H9 (cell line): Measurements from ENCODE around the gene SSX2IP. TPM values are rescaled to one million over a fixed set of nuclear protein-coding genes. Genes with fewer than 3 reads are reported as not detected.

ENCODE experiments used
- DNase-seq: peaks from one replicate; pipeline ENCODE4 v3.0.0-alpha.2; 2017
- H2AFZ ChIP-seq: one replicate; pipeline ENCODE4 v1.6.1; 2013; ENCODE audit warnings: mild to moderate bottlenecking, low read length, control low read depth, moderate library complexity
- H2AK5ac ChIP-seq: 2 replicates; pipeline ENCODE4 v1.6.1; 2013; ENCODE audit warnings: low read length, control low read depth, mixed read lengths; ENCODE audit not compliant: insufficient read length
- H2BK120ac ChIP-seq: one replicate; pipeline ENCODE4 v1.6.1; 2013; ENCODE audit warnings: low read depth, mild to moderate bottlenecking, low read length, control low read depth, inconsistent platforms; ENCODE audit not compliant: poor library complexity, severe bottlenecking
- H2BK12ac ChIP-seq: 2 replicates; pipeline ENCODE4 v1.6.1; 2013; ENCODE audit warnings: low read length, control low read depth, mixed read lengths, low read depth; ENCODE audit not compliant: insufficient read length
- H2BK15ac ChIP-seq: 2 replicates; pipeline ENCODE4 v1.6.1; 2013; ENCODE audit warnings: low read depth, low read length, control low read depth
- H2BK20ac ChIP-seq: one replicate; pipeline ENCODE4 v1.6.1; 2013; ENCODE audit warnings: low read depth, mild to moderate bottlenecking, low read length, control low read depth, inconsistent platforms; ENCODE audit not compliant: poor library complexity, severe bottlenecking
- H2BK5ac ChIP-seq: 2 replicates; pipeline ENCODE4 v1.6.1; 2013; ENCODE audit warnings: low read length, control low read depth, mixed read lengths; ENCODE audit not compliant: insufficient read length
- H3K14ac ChIP-seq: 2 replicates; pipeline ENCODE4 v1.6.1; 2013; ENCODE audit warnings: low read length, control low read depth; ENCODE audit not compliant: insufficient read depth
- H3K18ac ChIP-seq: 2 replicates; pipeline ENCODE4 v1.6.1; 2013; ENCODE audit warnings: low read depth, mild to moderate bottlenecking, mixed read lengths, low read length, control low read depth; ENCODE audit not compliant: insufficient read length
- H3K23ac ChIP-seq: 2 replicates; pipeline ENCODE4 v1.6.1; 2013; ENCODE audit warnings: low read length, control low read depth, mixed read lengths, low read depth; ENCODE audit not compliant: insufficient read length
- H3K23me2 ChIP-seq: 2 replicates; pipeline ENCODE4 v1.6.1; 2013; ENCODE audit warnings: low read depth, mild to moderate bottlenecking, mixed read lengths, low read length, control low read depth; ENCODE audit not compliant: insufficient read length, poor library complexity, severe bottlenecking
- H3K27ac ChIP-seq: 2 replicates; pipeline ENCODE4 v1.5.1; 2013; ENCODE audit warnings: low read length, control low read depth, mixed read lengths, low read depth; ENCODE audit not compliant: insufficient read length
- H3K27me3 ChIP-seq: 2 replicates; pipeline ENCODE4 v1.6.1; 2013; ENCODE audit warnings: low read length, control low read depth, inconsistent platforms; ENCODE audit not compliant: insufficient read depth
- H3K4ac ChIP-seq: 2 replicates; pipeline ENCODE4 v1.6.1; 2013; ENCODE audit warnings: low read depth, mild to moderate bottlenecking, control low read depth, inconsistent platforms, low read length, moderate library complexity
- H3K4me1 ChIP-seq: 2 replicates; pipeline ENCODE4 v1.6.1; 2013; ENCODE audit warnings: low read length, control low read depth, inconsistent platforms; ENCODE audit not compliant: insufficient read depth
- H3K4me2 ChIP-seq: 2 replicates; pipeline ENCODE4 v1.6.1; 2013; ENCODE audit warnings: low read length, control low read depth, mixed read lengths; ENCODE audit not compliant: insufficient read length, insufficient read depth
- H3K56ac ChIP-seq: 2 replicates; pipeline ENCODE4 v1.6.1; 2013; ENCODE audit warnings: low read depth, mild to moderate bottlenecking, mixed read lengths, low read length, control low read depth; ENCODE audit not compliant: insufficient read length
- H3K79me1 ChIP-seq: 2 replicates; pipeline ENCODE4 v1.6.1; 2013; ENCODE audit warnings: low read depth, mild to moderate bottlenecking, moderate library complexity, low read length, control low read depth, inconsistent platforms; ENCODE audit not compliant: insufficient read depth, poor library complexity, severe bottlenecking
- H3K79me2 ChIP-seq: 2 replicates; pipeline ENCODE4 v1.6.1; 2013; ENCODE audit warnings: low read length, control low read depth, inconsistent platforms; ENCODE audit not compliant: insufficient read depth
- H3K9ac ChIP-seq: 2 replicates; pipeline ENCODE4 v1.6.1; 2013; ENCODE audit warnings: low read length, control low read depth, mixed read lengths; ENCODE audit not compliant: insufficient read length; ENCODE audit errors: extremely low read depth
- H3K9me3 ChIP-seq: one replicate; pipeline ENCODE4 v1.6.1; 2013; ENCODE audit warnings: low read depth, low read length, inconsistent platforms; ENCODE audit not compliant: control insufficient read depth
- H3T11ph ChIP-seq: one replicate; pipeline ENCODE4 v1.6.1; 2013; ENCODE audit warnings: mild to moderate bottlenecking, low read length, control low read depth, inconsistent platforms
- H4K20me1 ChIP-seq: one replicate; pipeline ENCODE4 v1.6.1; 2013; ENCODE audit not compliant: control insufficient read depth, insufficient read length, insufficient read depth
- H4K5ac ChIP-seq: 2 replicates; pipeline ENCODE4 v1.6.1; 2013; ENCODE audit warnings: low read depth, mild to moderate bottlenecking, mixed read lengths, low read length, control low read depth; ENCODE audit not compliant: insufficient read length
- H4K8ac ChIP-seq: replicated peaks from 2 replicates; pipeline ENCODE4 v1.6.1; 2013; ENCODE audit warnings: low read length, control low read depth, mixed read lengths, low read depth; ENCODE audit not compliant: insufficient read length
- H4K91ac ChIP-seq: 2 replicates; pipeline ENCODE4 v1.6.1; 2013; ENCODE audit warnings: low read depth, mild to moderate bottlenecking, moderate library complexity, mixed read lengths, low read length, control low read depth; ENCODE audit not compliant: insufficient read length
- H3K27ac Mint-ChIP-seq, 3 experiments: 2 replicates in 2 of 3; 3 replicates in 1 of 3; pipeline ENCODE4 v1.8.0; 2020 to 2021; ENCODE audit warnings: mixed read lengths in 3 of 3, mild to moderate bottlenecking in 1 of 3, moderate library complexity in 1 of 3
- H3K27me3 Mint-ChIP-seq: 2 replicates; pipeline ENCODE4 v1.8.0; 2021; ENCODE audit warnings: low read depth, mild to moderate bottlenecking, moderate library complexity, mixed read lengths
- H3K36me3 Mint-ChIP-seq, 3 experiments: 2 replicates in 2 of 3; 3 replicates in 1 of 3; pipeline ENCODE4 v1.8.0; 2020 to 2021; ENCODE audit warnings: low read depth in 3 of 3, mixed read lengths in 3 of 3; ENCODE audit not compliant: insufficient read depth in 1 of 3
- H3K4me1 Mint-ChIP-seq, 2 experiments: 2 replicates each; pipeline ENCODE4 v1.8.0; 2020; ENCODE audit warnings: mixed read lengths in 2 of 2
- H3K4me3 Mint-ChIP-seq, 2 experiments: 2 replicates in 1 of 2; 3 replicates in 1 of 2; pipeline ENCODE4 v1.8.0; 2020 to 2021; ENCODE audit warnings: mild to moderate bottlenecking in 2 of 2, mixed read lengths in 2 of 2, moderate library complexity in 1 of 2
- H3K9me3 Mint-ChIP-seq, 2 experiments: 2 replicates in 1 of 2; 3 replicates in 1 of 2; pipeline ENCODE4 v1.8.0; 2020; ENCODE audit warnings: mild to moderate bottlenecking in 2 of 2, mixed read lengths in 2 of 2, moderate library complexity in 1 of 2
- CTCF ChIP-seq: fragments of 200-600 bp; sonication (generic); conservative IDR thresholded peaks from 3 replicates; pipeline ENCODE4 v1.8.0; 2021; ENCODE audit warnings: antibody characterized with exemption, mild to moderate bottlenecking
- WGBS: extraction: QIAGEN DNeasy Blood & Tissue Kit; methylation state at CpG from one replicate; pipeline ENCODE4 v1.1.7; 2013; ENCODE audit warnings: missing lambda C conversion rate, low lambda C conversion rate, mixed read lengths; ENCODE audit not compliant: insufficient read length; ENCODE audit errors: extremely low coverage; 5-methylcytosine and 5-hydroxymethylcytosine counted together
- total RNA-seq: library from RNA; stranded (reverse); gene quantifications from 2 replicates; pipeline ENCODE4 v1.2.1, GENCODE V29; 2021

The SSX2IP gene
- total RNA-seq, 1 experiment from 2014 or later = 19.6 TPM

GRCh38 chr1:84624876-84625275, 65.4 kb downstream of the SSX2IP start:
- no peak for DNase-seq
- H2AFZ ChIP-seq = no peak overlapping the region
- Mint-ChIP-seq H3K4me1 (peaks cover 4 to 11% of the 10 kb centered on the region in 2 experiments; a peak in 3 of 4 replicates), H3K27ac (no peak overlapping the region), H3K9me3 (no peaks in the 10 kb centered on the region), H3K27me3 (no peaks in the 10 kb centered on the region; the same call in 1 of the 2 replicates), H3K4me3 (no peak overlapping the region), H3K36me3 (no peaks in the 10 kb centered on the region)
- no peak overlapping the region for H3K14ac ChIP-seq
- no peak for TF ChIP-seq CTCF
- H3T11ph ChIP-seq = no peak overlapping the region
- no peak overlapping the region for H4K91ac ChIP-seq
- H3K56ac ChIP-seq = no peak overlapping the region
- no peak overlapping the region for H3K9ac ChIP-seq
- H3K9me3 ChIP-seq = no peaks in the 10 kb centered on the region
- no peak overlapping the region for H2BK5ac ChIP-seq
- H2BK12ac ChIP-seq = no peak overlapping the region
- H3K18ac ChIP-seq = no peak overlapping the region
- H3K27ac ChIP-seq = no peak overlapping the region
- H3K4me2 ChIP-seq = no peak overlapping the region
- no peaks in the 10 kb centered on the region for H3K79me1 ChIP-seq
- H3K79me2 ChIP-seq = no peaks in the 10 kb centered on the region
- H3K27me3 ChIP-seq = no peaks in the 10 kb centered on the region
- no CpG with 5 or more reads among the region's 5 CpGs for WGBS
- H2BK20ac ChIP-seq = no peak overlapping the region
- no peak overlapping the region for H2AK5ac ChIP-seq
- H2BK15ac ChIP-seq = no peak overlapping the region
- no peak overlapping the region for H2BK120ac ChIP-seq
- H3K23ac ChIP-seq = no peak overlapping the region
- H4K5ac ChIP-seq = no peak overlapping the region
- no peaks in the 10 kb centered on the region for H4K20me1 ChIP-seq
- H3K23me2 ChIP-seq = peaks cover 4% of the 10 kb centered on the region
- no peak overlapping the region for H4K8ac ChIP-seq
- H3K4me1 ChIP-seq = no peaks in the 10 kb centered on the region
- no peak overlapping the region for H3K4ac ChIP-seq
